Left lobe of liver (tissue), 2 donors: ENCODE measurements around the gene ZNF212. TPM values are rescaled to one million over a fixed set of nuclear protein-coding genes. Genes with fewer than 3 reads are reported as not detected.
A peak's percentile ranks its signal among the peaks of the same experiment; 100 is the strongest.

Source experiments
- ATAC-seq: fragments of 200-7000 bp; cut with Tn5 transposase; one replicate; pipeline ENCODE4 v1.9.1; 2020; ENCODE audit warnings: mild to moderate bottlenecking, moderate library complexity
- DNase-seq: peaks from one replicate; pipeline ENCODE4 v3.0.0-alpha.2; 2020; ENCODE audit warnings: low spot score
- total RNA-seq: library from RNA; stranded (reverse); gene quantifications from one replicate; pipeline ENCODE4 v1.2.1, GENCODE V29; 2021
- donor health status: DM: no; HTN: no; CAD: no; lungs with moderate emphysema.
- donor health status: DM: no; HTN: yes; CAD: no.

The ZNF212 gene
- 6.0 TPM for total RNA-seq

- DNase-seq: peak; percentile 93
- peak; percentile 99 for ATAC-seq
Observed at GRCh38 chr7:149239345-149240143, at the start of gene ZNF212. ZNF212 (plus strand) TSS chr7:149239651; CDS start chr7:149239779, 128 bp downstream.

- DNase-seq (no peak), ATAC-seq (no peak)
Observed at GRCh38 chr7:149191851-149192250, 47.6 kb upstream of the ZNF212 start.

GRCh38 chr7:149194799-149195179 lies 44.7 kb upstream of the ZNF212 start:
- no peak for ATAC-seq
- DNase-seq: no peak

- peak; percentile 96 for ATAC-seq
Observed at GRCh38 chr7:149195180-149196150, 44.0 kb upstream of the ZNF212 start, which contains the start of gene ZNF282. ZNF282 (plus strand) TSS chr7:149195546; CDS start chr7:149195590, 44 bp downstream.

GRCh38 chr7:149196151-149196704 lies 43.2 kb upstream of the ZNF212 start:
- peak; percentile 1 for ATAC-seq
- DNase-seq: peak; percentile 46

More at GRCh38 chr7:149195180-149196150, 44.0 kb upstream of the ZNF212 start, which contains the start of gene ZNF282:
- DNase-seq: peak; percentile 94

GRCh38 chr7:149196705-149197171 lies 42.7 kb upstream of the ZNF212 start:
- ATAC-seq (peak; percentile 20), DNase-seq (no peak)

- ATAC-seq: no peak
- no peak for DNase-seq
Observed at GRCh38 chr7:149197675-149198074, 41.8 kb upstream of the ZNF212 start.

- no peak for DNase-seq
- no peak for ATAC-seq
Observed at GRCh38 chr7:149198161-149198816, 41.2 kb upstream of the ZNF212 start.

- no peak for DNase-seq
- ATAC-seq: no peak
Observed at GRCh38 chr7:149199234-149199995, 40.0 kb upstream of the ZNF212 start.

GRCh38 chr7:149202831-149203231 lies 36.6 kb upstream of the ZNF212 start:
- DNase-seq (no peak), ATAC-seq (no peak)

- ATAC-seq: no peak
- DNase-seq: no peak
Observed at GRCh38 chr7:149205690-149206381, 33.6 kb upstream of the ZNF212 start.

GRCh38 chr7:149207324-149208035 lies 32.0 kb upstream of the ZNF212 start:
- ATAC-seq (no peak), DNase-seq (no peak)

GRCh38 chr7:149209518-149210269 lies 29.8 kb upstream of the ZNF212 start:
- DNase-seq: no peak
- peak; percentile 57 for ATAC-seq

GRCh38 chr7:149210551-149210950 lies 28.9 kb upstream of the ZNF212 start:
- ATAC-seq: no peak

GRCh38 chr7:149214020-149214720 lies 25.3 kb upstream of the ZNF212 start:
- DNase-seq (no peak), ATAC-seq (peak; percentile 66)

More at GRCh38 chr7:149210551-149210950, 28.9 kb upstream of the ZNF212 start:
- DNase-seq: no peak

- no peak for ATAC-seq
- DNase-seq: no peak
Observed at GRCh38 chr7:149216402-149216801, 23.0 kb upstream of the ZNF212 start.

GRCh38 chr7:149217570-149217969 lies 21.9 kb upstream of the ZNF212 start:
- DNase-seq (no peak), ATAC-seq (no peak)
